Renal cortical epithelial cell (primary cell): ENCODE data around the gene TMC2. TPM values are rescaled to one million over a fixed set of nuclear protein-coding genes. Genes with fewer than 3 reads are reported as not detected.

Source experiments
- DNase-seq: peaks from one replicate; pipeline ENCODE4 v3.0.0-alpha.2; 2011; ENCODE audit warnings: low read depth
- total RNA-seq: library from RNA; depleted of rRNA; stranded (reverse); fragments of >200 nt; gene quantifications from 2 replicates; pipeline ENCODE4 v1.2.3, GENCODE V29; 2014

The TMC2 gene
- total RNA-seq, 1 donor from 2014 or later, result not detected

GRCh38 chr20:2578475-2579192 lies 42.3 kb downstream of the TMC2 start:
- no peak for DNase-seq

DNA sequence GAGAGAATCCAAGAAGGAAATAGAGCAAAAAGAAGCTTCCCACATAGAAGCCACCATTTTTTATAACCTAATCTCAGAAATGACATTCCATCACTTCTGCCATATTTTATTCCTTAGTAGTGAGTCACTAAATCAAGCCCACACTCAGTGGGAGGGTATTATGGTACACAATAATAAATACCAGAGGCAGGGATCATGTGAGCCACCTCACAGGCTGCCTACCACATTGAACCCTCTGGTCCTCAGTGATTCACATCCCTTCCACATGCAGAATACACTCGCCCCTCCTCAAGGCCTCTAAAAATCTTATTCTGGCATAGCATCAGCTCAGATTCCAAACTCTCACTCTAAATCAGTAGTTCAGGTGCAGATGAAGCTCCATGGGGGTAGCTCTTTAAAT lies 49.4 kb downstream of the TMC2 start:
- peak; percentile 33 for DNase-seq

- no peak for DNase-seq
These were observed 57.4 kb downstream of the TMC2 start for GRCh38 chr20:2593756-2594155.

DNA sequence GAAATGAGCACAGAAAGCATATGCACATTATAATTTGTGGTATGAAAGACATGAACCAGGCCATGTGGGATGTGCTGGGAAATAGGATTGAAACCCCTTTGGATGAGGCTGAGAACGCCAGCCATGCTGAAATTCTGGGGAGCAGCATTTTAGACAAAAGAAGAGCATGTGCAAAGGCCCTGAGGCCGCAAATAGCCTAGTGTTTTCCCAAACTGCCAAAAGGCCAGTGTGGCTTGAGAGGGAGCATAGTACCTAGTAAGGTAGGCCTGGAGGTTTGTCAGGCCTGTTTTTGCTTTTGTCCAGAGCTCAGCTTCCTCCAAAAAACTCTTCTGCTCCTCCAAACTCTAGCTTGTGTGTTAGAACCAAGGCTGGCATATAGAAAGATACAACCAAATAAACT lies 58.7 kb downstream of the TMC2 start:
- no peak for DNase-seq

GRCh38 chr20:2596673-2597279 lies 60.4 kb downstream of the TMC2 start:
- no peak for DNase-seq

DNA sequence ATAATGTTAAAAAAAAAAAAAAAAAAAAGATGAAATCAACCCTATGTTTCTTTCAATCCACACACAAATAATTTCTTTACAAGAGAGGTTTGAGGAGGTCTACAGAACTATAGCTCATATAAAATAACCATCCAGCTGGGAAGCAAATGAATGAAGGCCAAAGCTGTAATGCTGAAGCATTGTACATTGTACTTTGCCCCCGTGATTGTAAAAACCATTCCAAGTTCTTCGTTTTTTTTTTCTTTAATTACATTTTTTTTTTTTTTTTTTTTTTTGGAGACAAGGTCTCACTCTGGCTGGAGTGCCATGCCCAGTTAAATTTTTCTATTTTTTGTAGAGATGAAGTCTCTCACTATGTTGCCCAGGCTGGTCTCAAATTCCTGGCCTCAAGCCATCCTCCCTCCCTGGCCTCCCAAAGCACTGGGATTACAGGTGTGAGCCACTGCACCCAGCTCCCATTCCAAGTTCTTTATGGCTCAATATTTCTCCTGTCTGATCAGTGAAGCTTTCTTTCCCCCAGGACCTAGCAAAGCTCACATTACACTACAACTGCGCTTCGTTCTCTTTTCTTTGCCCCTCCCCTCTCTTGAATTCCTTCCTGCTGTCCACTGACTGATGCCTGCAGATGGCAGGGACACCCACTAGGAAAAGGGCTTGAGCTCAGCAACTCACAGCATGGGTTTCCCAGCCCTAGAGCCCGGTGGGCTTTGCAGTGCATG lies 63.1 kb downstream of the TMC2 start:
- no peak for DNase-seq

DNA sequence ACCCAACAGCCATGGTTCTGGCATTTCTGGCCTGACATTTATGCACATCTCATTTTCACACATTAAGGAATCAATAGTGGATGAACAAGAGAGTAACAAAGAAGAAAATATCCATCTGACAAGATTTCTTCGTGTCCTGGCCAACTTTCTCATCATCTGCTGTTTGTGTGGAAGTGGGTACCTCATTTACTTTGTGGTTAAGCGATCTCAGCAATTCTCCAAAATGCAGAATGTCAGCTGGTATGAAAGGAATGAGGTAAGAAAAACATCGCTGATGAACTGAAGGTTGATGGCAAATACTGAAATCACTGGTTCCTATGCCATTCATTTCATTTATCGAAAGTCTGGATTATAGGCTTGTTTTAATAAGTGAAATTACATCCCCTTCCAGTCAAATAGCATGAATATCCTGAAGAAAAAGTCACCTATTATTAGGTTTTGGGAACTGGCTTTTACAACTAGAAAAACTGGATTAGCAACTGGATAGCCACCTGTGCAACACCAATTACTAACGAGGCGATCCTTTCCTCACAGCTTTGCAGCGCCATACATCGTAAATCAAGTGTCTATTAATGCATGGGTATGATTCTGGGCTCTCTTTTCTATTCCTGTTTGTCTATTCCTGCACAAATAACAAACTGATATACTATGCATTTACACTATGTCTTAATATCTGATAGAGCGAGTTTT lies 65.8 kb downstream of the TMC2 start:
- no peak for DNase-seq

DNA sequence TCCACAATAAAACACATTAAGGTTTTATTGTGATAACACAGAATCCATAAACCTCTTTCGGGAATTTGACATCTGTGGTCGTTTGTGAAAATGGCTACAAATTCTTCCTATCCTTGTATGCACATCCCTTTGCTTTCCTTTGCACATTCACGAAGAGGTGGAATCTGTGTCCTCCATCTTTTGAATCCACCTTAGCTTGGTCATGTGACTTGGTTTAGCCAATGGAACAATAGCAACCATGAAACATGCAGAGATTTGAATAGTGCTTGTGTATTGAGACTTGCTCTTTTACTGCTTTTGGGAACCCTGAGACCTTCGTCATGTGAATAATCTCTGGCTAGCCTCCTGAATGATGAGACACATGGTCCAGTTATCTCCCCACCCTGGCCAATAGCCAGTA lies 66.4 kb downstream of the TMC2 start:
- DNase-seq, result no peak

DNA sequence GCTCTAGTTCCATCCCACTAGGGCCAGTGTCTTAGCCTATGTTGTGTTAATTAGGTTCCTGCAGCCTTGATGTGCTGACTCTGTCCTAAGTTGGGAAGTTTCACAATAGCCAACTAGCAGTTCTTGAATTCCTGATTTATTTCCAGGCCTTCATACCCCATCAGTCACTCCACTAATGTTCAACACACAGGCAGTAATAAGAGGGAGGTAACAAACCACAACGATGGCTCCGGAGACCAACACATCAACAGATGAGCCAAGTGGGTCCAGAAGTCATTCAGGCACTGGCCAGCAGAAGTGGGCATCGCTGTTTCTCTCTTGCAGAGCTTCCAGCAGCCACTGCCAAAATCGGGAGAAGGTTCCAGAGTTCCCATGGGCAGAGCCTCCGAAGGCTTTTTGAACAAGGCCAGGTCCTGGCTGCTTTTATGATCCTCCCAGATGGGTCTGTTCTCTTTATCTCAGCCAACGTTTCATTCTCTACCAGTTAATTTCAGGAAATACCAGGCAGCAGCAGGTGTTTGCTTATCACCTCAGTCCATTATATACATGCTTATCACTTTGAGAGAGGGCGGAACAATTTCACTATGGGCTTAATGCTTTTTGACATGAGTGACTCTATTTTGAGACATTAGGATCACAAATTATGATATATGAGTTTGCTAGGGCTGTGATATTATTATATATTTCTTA lies 67.6 kb downstream of the TMC2 start:
- peak; percentile 5 for DNase-seq

DNA sequence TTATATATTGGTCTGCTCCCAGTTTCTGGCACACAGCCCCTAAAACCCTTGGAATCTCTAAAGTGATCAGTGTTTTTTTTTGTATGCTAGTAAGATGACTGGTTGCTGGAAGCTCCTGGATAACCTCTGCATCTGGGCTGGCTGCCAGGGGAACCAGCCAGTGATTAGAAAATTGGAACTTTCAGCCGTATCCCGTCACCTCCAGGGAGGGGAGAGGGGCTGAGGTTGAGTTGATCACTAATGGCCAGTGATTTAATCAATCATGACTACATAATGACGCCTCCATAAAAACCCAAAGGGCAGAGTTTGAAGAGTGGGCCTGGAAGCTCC lies 68.1 kb downstream of the TMC2 start:
- no peak for DNase-seq

DNA sequence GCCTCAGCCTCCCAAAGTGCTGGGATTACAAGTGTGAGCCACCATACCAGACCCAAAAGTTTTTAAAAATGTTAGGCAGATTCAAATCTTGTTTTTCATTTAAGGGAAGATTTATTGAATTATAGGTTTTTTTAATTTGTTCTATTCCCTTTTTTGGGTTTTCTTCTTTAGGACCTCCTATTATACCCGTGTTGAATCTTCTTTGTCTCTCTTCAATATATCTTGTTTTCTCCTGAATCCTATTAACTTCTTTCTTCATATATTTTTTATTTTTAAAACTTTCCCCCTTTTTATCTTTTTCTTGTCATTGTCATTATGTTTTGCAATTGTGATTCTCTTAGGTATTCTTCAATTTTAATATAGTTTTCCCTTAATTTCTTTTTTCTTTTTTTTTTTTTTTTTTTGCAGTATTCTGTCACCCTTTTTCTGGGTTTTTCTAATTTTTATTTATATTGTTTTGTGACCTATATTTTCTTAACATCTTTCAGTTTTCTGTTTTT lies 70.2 kb downstream of the TMC2 start:
- no peak for DNase-seq

DNA sequence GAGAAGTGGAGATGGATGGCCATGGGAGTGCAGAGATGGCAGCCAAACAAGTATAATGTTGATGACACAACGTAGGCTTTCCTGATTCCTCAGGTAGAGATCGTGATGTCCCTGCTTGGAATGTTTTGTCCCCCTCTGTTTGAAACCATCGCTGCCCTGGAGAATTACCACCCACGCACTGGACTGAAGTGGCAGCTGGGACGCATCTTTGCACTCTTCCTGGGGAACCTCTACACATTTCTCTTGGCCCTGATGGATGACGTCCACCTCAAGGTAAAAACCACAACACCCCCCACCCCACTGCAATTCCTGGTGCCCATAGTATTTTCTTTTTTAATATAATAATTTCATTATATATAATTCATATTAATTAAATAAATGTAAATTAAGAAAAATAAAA lies 74.0 kb downstream of the TMC2 start:
- no peak for DNase-seq

GRCh38 chr20:2610941-2611720 lies 74.8 kb downstream of the TMC2 start:
- no peak for DNase-seq

DNA sequence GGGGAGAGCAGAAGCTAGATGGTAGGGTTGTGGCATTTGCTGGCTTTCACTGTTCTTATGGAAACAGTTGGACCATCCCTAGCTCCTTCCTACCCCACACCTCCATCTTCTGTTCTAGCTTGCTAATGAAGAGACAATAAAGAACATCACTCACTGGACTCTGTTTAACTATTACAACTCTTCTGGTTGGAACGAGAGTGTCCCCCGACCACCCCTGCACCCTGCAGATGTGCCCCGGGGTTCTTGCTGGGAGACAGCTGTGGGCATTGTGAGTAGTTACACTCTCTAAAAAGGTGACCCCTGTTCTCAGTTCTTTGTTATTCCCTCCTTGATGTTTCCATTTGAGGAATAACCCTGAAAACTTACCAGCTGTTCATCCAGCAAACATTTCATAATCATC lies 75.7 kb downstream of the TMC2 start:
- DNase-seq, result no peak

- no peak for DNase-seq
These were observed 80.3 kb downstream of the TMC2 start for GRCh38 chr20:2616634-2617033.

DNA sequence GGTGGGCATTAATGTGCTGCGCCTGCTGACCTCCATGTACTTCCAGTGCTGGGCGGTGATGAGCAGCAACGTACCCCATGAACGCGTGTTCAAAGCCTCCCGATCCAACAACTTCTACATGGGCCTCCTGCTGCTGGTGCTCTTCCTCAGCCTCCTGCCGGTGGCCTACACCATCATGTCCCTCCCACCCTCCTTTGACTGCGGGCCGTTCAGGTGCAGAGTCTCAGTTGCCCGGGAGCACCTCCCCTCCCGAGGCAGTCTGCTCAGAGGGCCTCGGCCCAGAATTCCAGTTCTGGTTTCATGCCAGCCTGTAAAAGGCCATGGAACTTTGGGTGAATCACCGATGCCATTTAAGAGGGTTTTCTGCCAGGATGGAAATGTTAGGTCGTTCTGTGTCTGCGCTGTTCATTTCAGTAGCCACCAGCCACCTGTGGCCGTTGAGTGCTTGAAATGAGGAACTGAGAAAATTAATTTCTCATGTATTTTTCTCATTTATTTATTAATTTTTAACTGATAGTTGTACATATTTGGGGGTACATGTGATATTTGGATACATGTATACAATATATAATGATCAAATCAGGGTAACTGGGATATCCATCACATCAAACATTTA lies 80.8 kb downstream of the TMC2 start:
- DNase-seq, result no peak

DNA sequence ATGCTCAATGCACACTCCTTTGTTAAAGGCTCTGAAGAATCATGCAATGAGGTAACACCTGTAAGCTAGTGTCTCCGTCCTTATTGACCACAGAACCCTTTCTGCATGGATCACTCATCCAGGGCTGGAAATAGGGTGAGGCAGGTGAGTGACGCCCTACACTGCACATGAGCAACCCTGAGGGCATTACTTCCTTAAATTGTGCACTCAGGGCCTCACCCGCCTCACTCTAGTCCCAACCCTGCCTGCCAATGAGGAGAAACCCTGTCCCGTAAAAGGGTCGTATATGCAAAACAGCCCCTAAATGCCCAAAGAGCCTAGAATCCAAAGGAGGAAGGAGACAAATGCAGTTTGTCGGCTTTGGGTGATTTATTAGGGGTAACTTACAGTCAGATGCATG lies 82.4 kb downstream of the TMC2 start:
- no peak for DNase-seq

DNA sequence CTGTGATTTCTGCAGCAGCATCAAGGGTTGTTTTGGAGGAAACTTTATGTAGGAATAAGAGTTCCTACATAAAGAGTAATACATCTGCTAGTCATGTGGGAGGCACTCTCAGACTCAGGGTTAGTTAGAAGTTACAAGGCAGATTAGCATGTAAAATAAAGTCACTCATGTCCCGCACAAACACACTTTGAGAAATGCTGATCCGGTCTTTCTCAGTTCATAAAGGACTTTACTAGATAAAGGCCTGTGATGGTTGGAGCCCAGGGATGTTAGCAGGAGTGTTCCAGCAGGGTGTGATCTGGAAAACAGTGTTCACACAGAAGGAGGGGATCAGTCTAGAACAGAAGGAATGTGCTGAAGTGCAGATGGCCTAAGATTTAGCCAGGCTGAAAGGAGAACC lies 83.0 kb downstream of the TMC2 start:
- no peak for DNase-seq

DNA sequence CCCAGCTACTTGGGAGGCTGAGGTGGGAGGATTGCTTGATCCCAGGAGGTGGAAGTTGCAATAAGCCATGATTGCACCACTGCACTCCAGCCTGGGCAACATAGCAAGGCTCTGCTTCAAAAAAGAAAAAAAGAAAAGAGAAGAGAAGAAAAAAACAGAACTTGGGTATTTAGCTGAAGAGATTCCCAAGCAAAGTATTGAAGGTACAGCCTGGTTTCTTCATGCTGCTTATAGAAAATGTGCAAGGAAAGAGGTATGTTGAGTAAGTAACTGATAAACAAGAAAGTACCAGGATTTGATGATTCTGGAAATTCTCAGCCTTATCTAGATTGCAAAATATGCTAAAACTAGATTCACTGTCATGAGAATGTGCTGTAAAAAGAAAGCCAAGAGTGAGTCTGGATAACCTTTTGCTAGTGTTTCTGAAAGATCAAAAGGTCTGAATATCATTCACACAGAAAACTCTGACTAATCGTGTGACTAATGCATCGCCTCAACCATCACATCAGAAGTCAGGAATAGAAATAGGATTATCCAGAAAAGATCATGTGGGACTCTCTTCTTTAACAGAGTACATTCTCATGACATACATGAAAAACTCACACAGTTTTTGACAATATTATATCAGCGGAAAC lies 83.7 kb downstream of the TMC2 start:
- DNase-seq, result peak; percentile 53

- DNase-seq, result no peak
These were observed 87.8 kb downstream of the TMC2 start for GRCh38 chr20:2624190-2624589.
